ENCODE data around the gene WWTR1. TPM values are rescaled to one million over a fixed set of nuclear protein-coding genes. Genes with fewer than 3 reads are reported as not detected.

Gene WWTR1
- total RNA-seq, 1 experiment from 2014 or later, result 24.4 TPM

- no peaks in the 10 kb centered on the region for H3K79me1 ChIP-seq (ENCODE audit: insufficient read depth, low read depth, low read length, poor library complexity, severe bottlenecking)
- Mint-ChIP-seq H3K27ac (no peak overlapping the region), H3K27me3 (ENCODE audit: low read depth) (peaks cover 1% of the 10 kb centered on the region), H3K4me1 (peaks cover 6 to 8% of the 10 kb centered on the region in 2 experiments), H3K4me3 (no peak overlapping the region), H3K9me3 (no peaks in the 10 kb centered on the region; a peak in 1 of 5 replicates), H3K36me3 (ENCODE audit: insufficient read depth in 1 of 3, low read depth in 3 of 3) (peaks cover 0 to 2% (median 0%) of the 10 kb centered on the region in 3 experiments; a peak in 2 of 7 replicates)
- no peaks in the 10 kb centered on the region for H3K4me1 ChIP-seq (ENCODE audit: insufficient read depth, low read length)
- H3K4ac ChIP-seq (ENCODE audit: low read depth, low read length), result no peak overlapping the region
- no peak overlapping the region for H2BK5ac ChIP-seq (ENCODE audit: insufficient read length, low read length)
- H3K14ac ChIP-seq (ENCODE audit: insufficient read depth, low read length), result no peak overlapping the region
- no peak overlapping the region for H4K8ac ChIP-seq (replicated peaks; ENCODE audit: insufficient read length, low read depth, low read length)
- no peak overlapping the region for H3K4me2 ChIP-seq (ENCODE audit: insufficient read depth, insufficient read length, low read length)
- no peak overlapping the region for H2BK20ac ChIP-seq (ENCODE audit: low read depth, low read length, poor library complexity, severe bottlenecking)
- H2AK5ac ChIP-seq (ENCODE audit: insufficient read length, low read length), result no peak overlapping the region
- H2BK120ac ChIP-seq (ENCODE audit: low read depth, low read length, poor library complexity, severe bottlenecking), result no peak overlapping the region
- no peak overlapping the region for H2AFZ ChIP-seq (ENCODE audit: low read length)
- no peak overlapping the region for H3K56ac ChIP-seq (ENCODE audit: insufficient read length, low read depth, low read length)
- no peak overlapping the region for H4K91ac ChIP-seq (ENCODE audit: insufficient read length, low read depth, low read length)
- no peaks in the 10 kb centered on the region for H3K27me3 ChIP-seq (ENCODE audit: insufficient read depth, low read length)
- H3K18ac ChIP-seq (ENCODE audit: insufficient read length, low read depth, low read length), result no peak overlapping the region
- no peaks in the 10 kb centered on the region for H3K23me2 ChIP-seq (ENCODE audit: insufficient read length, low read depth, low read length, poor library complexity, severe bottlenecking)
- TF ChIP-seq, protein P1, sequence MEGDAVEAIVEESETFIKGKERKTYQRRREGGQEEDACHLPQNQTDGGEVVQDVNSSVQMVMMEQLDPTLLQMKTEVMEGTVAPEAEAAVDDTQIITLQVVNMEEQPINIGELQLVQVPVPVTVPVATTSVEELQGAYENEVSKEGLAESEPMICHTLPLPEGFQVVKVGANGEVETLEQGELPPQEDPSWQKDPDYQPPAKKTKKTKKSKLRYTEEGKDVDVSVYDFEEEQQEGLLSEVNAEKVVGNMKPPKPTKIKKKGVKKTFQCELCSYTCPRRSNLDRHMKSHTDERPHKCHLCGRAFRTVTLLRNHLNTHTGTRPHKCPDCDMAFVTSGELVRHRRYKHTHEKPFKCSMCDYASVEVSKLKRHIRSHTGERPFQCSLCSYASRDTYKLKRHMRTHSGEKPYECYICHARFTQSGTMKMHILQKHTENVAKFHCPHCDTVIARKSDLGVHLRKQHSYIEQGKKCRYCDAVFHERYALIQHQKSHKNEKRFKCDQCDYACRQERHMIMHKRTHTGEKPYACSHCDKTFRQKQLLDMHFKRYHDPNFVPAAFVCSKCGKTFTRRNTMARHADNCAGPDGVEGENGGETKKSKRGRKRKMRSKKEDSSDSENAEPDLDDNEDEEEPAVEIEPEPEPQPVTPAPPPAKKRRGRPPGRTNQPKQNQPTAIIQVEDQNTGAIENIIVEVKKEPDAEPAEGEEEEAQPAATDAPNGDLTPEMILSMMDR (conservative IDR thresholded peaks at IDR 0.05), result no peak
- no peak overlapping the region for H3K9ac ChIP-seq (ENCODE audit: extremely low read depth, insufficient read length, low read length)
- no peak overlapping the region for H2BK15ac ChIP-seq (ENCODE audit: low read depth, low read length)
- WGBS (ENCODE audit: extremely low coverage, insufficient read length, low lambda C conversion rate), result no CpG with 5 or more reads among the region's 2 CpGs
- H3T11ph ChIP-seq (ENCODE audit: low read length), result no peak overlapping the region
- no peaks in the 10 kb centered on the region for H4K20me1 ChIP-seq (ENCODE audit: control insufficient read depth, insufficient read depth, insufficient read length)
- no peak for DNase-seq
- no peaks in the 10 kb centered on the region for H3K9me3 ChIP-seq (ENCODE audit: control insufficient read depth, low read depth, low read length)
- no peak overlapping the region for H2BK12ac ChIP-seq (ENCODE audit: insufficient read length, low read depth, low read length)
- no peak overlapping the region for H3K27ac ChIP-seq (ENCODE audit: insufficient read length, low read depth, low read length)
- H3K23ac ChIP-seq (ENCODE audit: insufficient read length, low read depth, low read length), result no peak overlapping the region
- no peak overlapping the region for H4K5ac ChIP-seq (ENCODE audit: insufficient read length, low read depth, low read length)
- no peaks in the 10 kb centered on the region for H3K79me2 ChIP-seq (ENCODE audit: insufficient read depth, low read length)
Observed at GRCh38 chr3:149514471-149514870, 143.4 kb downstream of the WWTR1 start.
